Measurements from ENCODE around the gene TLR1. TPM values are rescaled to one million over a fixed set of nuclear protein-coding genes. Genes with fewer than 3 reads are reported as not detected.

The TLR1 gene
- total and polyA plus RNA-seq, 2 donors from 2014 or later: 1.8 to 18.0 TPM

DNA sequence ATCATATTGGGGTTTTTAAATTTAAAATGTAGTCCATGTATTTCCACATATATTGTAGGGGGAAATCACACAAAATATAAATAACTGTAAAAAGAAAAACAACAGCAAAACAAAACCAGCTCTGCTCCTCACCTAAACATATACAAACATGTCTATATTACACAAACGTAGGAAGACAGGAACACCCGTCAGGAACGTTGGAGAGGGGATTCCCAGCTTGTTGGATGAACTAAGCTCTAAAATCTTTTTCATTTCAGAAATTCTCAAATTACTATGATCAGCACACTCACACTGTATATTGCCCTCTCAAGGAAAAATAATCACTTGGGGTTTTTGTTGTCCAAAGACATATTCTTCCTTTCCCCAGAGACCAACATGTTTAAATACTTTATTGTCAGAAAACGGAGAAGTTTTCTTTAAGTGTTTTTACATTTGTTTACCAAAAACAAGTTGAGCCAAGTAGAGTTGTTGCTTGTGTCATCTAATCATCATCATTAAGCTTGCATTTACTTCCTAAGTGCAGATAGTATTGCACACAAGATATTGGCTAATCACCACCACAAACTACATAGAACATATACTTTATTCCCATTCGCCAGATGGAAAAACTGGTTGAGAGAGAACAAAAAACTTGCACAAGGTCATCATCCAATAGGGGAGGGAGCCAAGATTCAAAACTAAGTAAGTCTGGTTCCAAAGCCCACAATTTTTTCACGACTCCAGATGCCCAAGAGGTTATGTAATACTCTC, 19.4 kb downstream of the TLR1 start:
- TF ChIP-seq, protein P1, sequence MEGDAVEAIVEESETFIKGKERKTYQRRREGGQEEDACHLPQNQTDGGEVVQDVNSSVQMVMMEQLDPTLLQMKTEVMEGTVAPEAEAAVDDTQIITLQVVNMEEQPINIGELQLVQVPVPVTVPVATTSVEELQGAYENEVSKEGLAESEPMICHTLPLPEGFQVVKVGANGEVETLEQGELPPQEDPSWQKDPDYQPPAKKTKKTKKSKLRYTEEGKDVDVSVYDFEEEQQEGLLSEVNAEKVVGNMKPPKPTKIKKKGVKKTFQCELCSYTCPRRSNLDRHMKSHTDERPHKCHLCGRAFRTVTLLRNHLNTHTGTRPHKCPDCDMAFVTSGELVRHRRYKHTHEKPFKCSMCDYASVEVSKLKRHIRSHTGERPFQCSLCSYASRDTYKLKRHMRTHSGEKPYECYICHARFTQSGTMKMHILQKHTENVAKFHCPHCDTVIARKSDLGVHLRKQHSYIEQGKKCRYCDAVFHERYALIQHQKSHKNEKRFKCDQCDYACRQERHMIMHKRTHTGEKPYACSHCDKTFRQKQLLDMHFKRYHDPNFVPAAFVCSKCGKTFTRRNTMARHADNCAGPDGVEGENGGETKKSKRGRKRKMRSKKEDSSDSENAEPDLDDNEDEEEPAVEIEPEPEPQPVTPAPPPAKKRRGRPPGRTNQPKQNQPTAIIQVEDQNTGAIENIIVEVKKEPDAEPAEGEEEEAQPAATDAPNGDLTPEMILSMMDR (IDR thresholded peaks at IDR 0.05; ENCODE audit: borderline replicate concordance, extremely low read depth, insufficient read depth): no peak
- H3K9ac ChIP-seq (ENCODE audit: low read length in 3 of 3): no peak overlapping the region
- H3K27ac ChIP-seq (ENCODE audit: low read depth in 2 of 2, low read length in 2 of 2): no peak overlapping the region
- FAIRE-seq (no peak), DNase-seq (no peak)
- H3K4me1 ChIP-seq (ENCODE audit: control insufficient read depth in 2 of 3, insufficient read depth in 2 of 3, low read depth in 1 of 3, low read length in 3 of 3): peaks cover 0 to 3% (median 0%) of the 10 kb centered on the region in 3 donors
- intact Hi-C loops (cut with DNase I): no loop called here
- no peak overlapping the region for H3K4me3 ChIP-seq (ENCODE audit: low read length in 3 of 3)
- H3K9me3 ChIP-seq (ENCODE audit: control insufficient read depth in 2 of 3, insufficient read depth in 1 of 3, low read length in 3 of 3): no peaks in the 10 kb centered on the region
- H3K27me3 ChIP-seq (ENCODE audit: control insufficient read depth, insufficient read depth, low read length): no peaks in the 10 kb centered on the region
- H3K36me3 ChIP-seq (ENCODE audit: control insufficient read depth in 2 of 3, insufficient read depth in 3 of 3, low read length in 3 of 3): no peaks in the 10 kb centered on the region

DNA sequence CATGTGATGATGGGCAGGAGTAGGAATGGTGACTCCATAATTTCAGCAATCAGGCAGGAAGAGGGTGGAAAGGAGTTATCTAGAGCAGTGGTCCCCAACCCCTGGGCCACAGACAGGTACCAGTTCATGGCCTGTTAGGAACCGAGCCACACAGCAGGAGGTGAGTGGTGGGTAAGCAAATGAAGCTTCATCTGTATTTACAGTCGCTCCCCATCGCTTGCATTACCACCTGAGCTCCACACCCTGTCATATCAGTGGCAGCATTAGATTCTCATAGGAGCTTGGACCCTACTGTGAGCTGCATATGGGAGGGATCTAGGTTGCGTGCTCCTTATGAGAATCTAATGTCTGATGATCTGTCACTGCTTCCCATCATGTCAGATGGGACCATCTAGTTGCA, 20.4 kb downstream of the TLR1 start:
- Histone ChIP-seq H3K9ac (ENCODE audit: low read length in 3 of 3) (no peak overlapping the region), H3K4me3 (ENCODE audit: low read length in 3 of 3) (no peak overlapping the region), H3K27ac (ENCODE audit: low read depth in 2 of 2, low read length in 2 of 2) (no peak overlapping the region), H3K36me3 (ENCODE audit: control insufficient read depth in 2 of 3, insufficient read depth in 3 of 3, low read length in 3 of 3) (no peaks in the 10 kb centered on the region), H3K4me1 (ENCODE audit: control insufficient read depth in 2 of 3, insufficient read depth in 2 of 3, low read depth in 1 of 3, low read length in 3 of 3) (peaks cover 0 to 3% (median 0%) of the 10 kb centered on the region in 3 donors), H3K27me3 (ENCODE audit: control insufficient read depth, insufficient read depth, low read length) (no peaks in the 10 kb centered on the region), H3K9me3 (ENCODE audit: control insufficient read depth in 2 of 3, insufficient read depth in 1 of 3, low read length in 3 of 3) (no peaks in the 10 kb centered on the region)
- no peak for DNase-seq
- no peak for FAIRE-seq
- TF ChIP-seq, protein P1 (IDR thresholded peaks at IDR 0.05; ENCODE audit: borderline replicate concordance, extremely low read depth, insufficient read depth): no peak
- intact Hi-C loops (cut with DNase I): no loop called here

GRCh38 chr4:38783109-38783460, 21.5 kb downstream of the TLR1 start:
- no peak overlapping the region for H3K27ac ChIP-seq (ENCODE audit: low read depth in 2 of 2, low read length in 2 of 2)
- TF ChIP-seq, protein P1 (IDR thresholded peaks at IDR 0.05; ENCODE audit: borderline replicate concordance, extremely low read depth, insufficient read depth): no peak
- DNase-seq (no peak), FAIRE-seq (no peak)
- H3K36me3 ChIP-seq (ENCODE audit: control insufficient read depth in 2 of 3, insufficient read depth in 3 of 3, low read length in 3 of 3): no peaks in the 10 kb centered on the region
- peaks cover 0 to 3% (median 0%) of the 10 kb centered on the region in 3 donors for H3K4me1 ChIP-seq (ENCODE audit: control insufficient read depth in 2 of 3, insufficient read depth in 2 of 3, low read depth in 1 of 3, low read length in 3 of 3)
- H3K4me3 ChIP-seq (ENCODE audit: low read length in 3 of 3): no peak overlapping the region
- no peak overlapping the region for H3K9ac ChIP-seq (ENCODE audit: low read length in 3 of 3)
- no peaks in the 10 kb centered on the region for H3K9me3 ChIP-seq (ENCODE audit: control insufficient read depth in 2 of 3, insufficient read depth in 1 of 3, low read length in 3 of 3)
- no peaks in the 10 kb centered on the region for H3K27me3 ChIP-seq (ENCODE audit: control insufficient read depth, insufficient read depth, low read length)
- intact Hi-C loops (cut with DNase I): no loop called here

Data from kidney (tissue), 14 donors.